ENCODE results near the gene GGA2.

Gene GGA2

DNA sequence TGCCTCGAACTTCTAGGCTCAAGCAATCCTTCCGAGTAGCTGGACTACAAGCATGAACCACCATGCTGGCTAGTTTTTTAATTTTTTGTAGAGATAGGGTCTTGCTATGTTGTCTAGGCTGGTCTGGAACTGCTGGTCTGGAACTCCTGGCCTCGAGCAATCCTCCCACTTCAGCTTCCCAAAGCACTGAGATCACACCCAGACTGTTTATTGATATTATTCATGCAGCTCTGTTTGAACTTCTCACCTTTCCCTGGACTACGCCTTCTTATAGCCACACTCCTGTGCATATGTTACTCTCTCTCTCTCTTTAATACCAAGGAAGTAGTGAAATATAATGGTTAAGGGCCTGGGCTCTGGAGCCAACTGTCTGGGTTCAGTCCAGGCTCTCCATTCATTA is 61.9 kb downstream of the GGA2 start:
- no peak for TF ChIP-seq CTCF (IDR thresholded peaks at IDR 0.05)

GRCh38 chr16:23436951-23437350 is 73.3 kb downstream of the GGA2 start:
- no peak for TF ChIP-seq CTCF (IDR thresholded peaks at IDR 0.05)

- peak; percentile 92 for TF ChIP-seq CTCF (IDR thresholded peaks at IDR 0.05)
Measured at GRCh38 chr16:23435500-23435899, 74.8 kb downstream of the GGA2 start.

DNA sequence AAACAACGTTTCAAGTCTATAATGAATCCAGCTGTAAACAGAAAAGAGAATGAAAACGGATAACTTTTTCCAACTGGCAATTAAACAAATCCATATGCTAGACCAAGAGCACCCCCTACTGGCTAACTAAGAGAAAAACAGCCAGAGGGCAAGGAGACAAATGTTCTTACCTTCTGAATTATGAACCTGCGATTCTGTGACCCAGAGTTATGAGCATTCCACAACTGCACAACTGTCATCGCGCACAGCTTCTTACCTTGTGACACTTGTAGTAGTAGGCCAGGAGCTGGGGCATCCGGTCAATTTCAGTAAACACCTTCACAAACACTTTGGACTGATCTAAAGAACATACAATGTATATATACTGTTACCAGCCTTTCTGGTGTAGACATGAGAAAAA is 75.9 kb downstream of the GGA2 start:
- TF ChIP-seq CTCF (IDR thresholded peaks at IDR 0.05) = peak; percentile 82

DNA sequence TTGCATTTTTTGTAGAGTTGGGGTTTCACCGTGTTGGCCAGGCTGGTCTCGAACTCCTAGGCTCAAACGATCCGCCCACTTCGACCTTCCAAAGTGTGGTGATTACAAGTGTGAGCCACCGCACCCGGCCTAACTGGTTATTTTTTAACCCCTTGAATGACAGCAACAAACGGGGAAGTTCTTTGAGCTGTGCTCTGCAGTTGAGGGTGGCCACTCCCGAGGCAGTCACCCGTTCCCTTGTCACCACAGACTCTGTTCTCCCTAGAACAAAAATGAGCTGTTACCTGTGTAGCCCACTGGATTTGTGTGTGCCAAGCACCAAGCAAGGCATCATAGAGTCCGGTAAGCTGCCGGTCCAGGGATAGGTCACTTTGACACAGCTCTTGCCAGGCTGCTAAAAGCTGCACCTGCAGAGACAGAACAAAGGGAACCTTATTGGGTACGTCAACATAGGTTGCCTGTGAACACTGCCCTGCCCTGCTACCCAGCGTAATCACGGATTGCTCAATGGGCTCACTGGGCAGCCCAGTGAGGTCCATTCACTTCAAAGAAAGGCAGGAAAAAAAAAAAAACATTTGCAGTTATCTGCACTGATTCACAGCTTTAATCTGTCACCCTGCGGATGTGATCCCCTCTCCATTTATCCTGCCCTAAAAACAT is 76.9 kb downstream of the GGA2 start:
- TF ChIP-seq CTCF (IDR thresholded peaks at IDR 0.05) = no peak

GRCh38 chr16:23432176-23433128 is 77.8 kb downstream of the GGA2 start:
- no peak; the same call in 1 of the 2 replicates for TF ChIP-seq CTCF (IDR thresholded peaks at IDR 0.05)

DNA sequence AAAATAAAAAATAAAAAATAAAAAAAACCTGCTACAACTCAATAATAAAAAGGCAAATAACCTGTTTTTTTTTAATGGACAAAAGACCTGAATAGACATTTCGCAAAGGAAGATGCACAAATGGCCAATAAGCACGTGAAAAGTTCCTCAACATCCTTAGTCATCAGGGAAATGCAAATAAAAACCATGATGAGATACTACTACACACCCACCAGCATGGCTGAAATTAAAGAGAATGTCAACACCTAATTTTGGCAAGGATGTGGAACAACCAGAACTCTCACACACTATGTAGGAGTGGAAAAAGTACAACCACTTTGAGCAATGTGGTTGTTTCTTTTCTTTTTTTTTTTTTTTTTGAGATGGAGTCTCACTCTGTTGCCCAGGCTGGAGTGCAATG is 81.9 kb downstream of the GGA2 start:
- no peak for TF ChIP-seq CTCF (IDR thresholded peaks at IDR 0.05)

All from LNCAP (cell line).